ENCODE measurements around the gene BCL2L1. TPM values are rescaled to one million over a fixed set of nuclear protein-coding genes. Genes with fewer than 3 reads are reported as not detected.
A peak's percentile ranks its signal among the peaks of the same experiment; 100 is the strongest.

The BCL2L1 gene
- total RNA-seq, 2 donors from 2014 or later = 60.3 to 89.5 TPM

DNA sequence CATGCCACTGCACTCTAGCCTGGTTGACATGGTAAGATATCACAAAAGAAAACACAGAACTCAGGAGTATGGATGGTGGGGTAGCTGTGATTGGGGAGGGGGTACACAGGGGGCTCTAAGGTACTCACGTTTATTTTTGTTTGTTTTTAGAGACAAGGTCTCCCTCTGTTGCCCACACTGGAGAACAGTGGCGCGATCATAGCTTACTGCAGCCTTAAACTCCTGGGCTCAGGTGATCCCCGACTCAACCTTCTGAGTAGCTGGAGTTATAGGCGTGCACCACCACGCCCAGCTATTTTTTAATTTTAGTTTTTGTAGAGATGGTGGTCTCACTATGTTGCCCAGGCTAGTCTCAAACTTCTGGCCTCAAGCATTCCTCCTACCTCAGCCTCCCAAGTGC, 29.3 kb downstream of the BCL2L1 start:
- Histone ChIP-seq H3K4me3 (ENCODE audit: low read length) (no peak overlapping the region), H3K4me1 (ENCODE audit: control insufficient read depth, insufficient read depth, low read length) (peaks cover 7% of the 10 kb centered on the region), H3K27me3 (ENCODE audit: control insufficient read depth, insufficient read depth, low read length, poor library complexity, severe bottlenecking) (no peaks in the 10 kb centered on the region), H3K27ac (ENCODE audit: low read depth, low read length) (no peak overlapping the region), H3K36me3 (ENCODE audit: control insufficient read depth, insufficient read depth, low read length) (peaks cover 27% of the 10 kb centered on the region), H3K9me3 (ENCODE audit: control insufficient read depth, low read length) (no peaks in the 10 kb centered on the region), H3K9ac (ENCODE audit: extremely low read depth, low read length, poor library complexity, severe bottlenecking) (no peak overlapping the region)
- Mint-ChIP-seq H3K27me3 (ENCODE audit: insufficient read depth) (no peaks in the 10 kb centered on the region), H3K9me3 (no peaks in the 10 kb centered on the region), H3K27ac (peak overlapping the region; percentile 71), H3K4me3 (no peak overlapping the region), H3K36me3 (ENCODE audit: low read depth) (peaks cover 49% of the 10 kb centered on the region), H3K4me1 (peaks cover 46% of the 10 kb centered on the region)
- TF ChIP-seq, protein P1, sequence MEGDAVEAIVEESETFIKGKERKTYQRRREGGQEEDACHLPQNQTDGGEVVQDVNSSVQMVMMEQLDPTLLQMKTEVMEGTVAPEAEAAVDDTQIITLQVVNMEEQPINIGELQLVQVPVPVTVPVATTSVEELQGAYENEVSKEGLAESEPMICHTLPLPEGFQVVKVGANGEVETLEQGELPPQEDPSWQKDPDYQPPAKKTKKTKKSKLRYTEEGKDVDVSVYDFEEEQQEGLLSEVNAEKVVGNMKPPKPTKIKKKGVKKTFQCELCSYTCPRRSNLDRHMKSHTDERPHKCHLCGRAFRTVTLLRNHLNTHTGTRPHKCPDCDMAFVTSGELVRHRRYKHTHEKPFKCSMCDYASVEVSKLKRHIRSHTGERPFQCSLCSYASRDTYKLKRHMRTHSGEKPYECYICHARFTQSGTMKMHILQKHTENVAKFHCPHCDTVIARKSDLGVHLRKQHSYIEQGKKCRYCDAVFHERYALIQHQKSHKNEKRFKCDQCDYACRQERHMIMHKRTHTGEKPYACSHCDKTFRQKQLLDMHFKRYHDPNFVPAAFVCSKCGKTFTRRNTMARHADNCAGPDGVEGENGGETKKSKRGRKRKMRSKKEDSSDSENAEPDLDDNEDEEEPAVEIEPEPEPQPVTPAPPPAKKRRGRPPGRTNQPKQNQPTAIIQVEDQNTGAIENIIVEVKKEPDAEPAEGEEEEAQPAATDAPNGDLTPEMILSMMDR (conservative IDR thresholded peaks at IDR 0.05) = no peak
- 83 to 90% methylated on average over 1 to 6 of the region's 6 CpGs for WGBS, 2 experiments (ENCODE audit: insufficient coverage in 1 of 2, insufficient read length in 1 of 2)
- DNase-seq = no peak

DNA sequence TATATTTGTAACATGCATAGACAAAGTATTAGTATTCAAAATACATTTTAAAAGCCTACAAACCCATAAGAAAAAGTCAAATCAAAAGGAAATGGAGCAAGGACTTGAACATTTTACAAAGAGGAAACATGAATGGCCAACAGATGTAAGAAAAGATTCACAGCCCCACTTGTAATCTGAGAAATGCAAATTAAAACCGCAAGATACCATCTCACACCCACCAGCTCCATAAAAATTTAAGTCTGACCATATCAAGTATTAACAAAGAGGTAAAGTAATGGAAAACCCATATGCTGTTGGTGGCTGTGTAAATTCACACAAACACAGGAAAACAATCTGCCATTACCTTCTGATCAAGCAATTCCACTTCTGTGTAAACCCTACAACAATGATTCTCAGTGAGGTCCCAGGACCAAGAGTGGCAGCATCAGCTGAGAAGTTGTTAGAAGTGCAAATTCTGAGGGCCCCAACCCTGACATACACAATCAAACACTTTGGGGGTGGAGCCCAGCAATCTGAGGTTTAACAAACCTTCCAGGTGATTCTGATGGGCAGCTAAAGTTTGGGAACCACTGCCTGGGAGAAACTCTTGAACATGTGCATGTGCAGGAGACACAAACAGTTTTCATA, 30.9 kb downstream of the BCL2L1 start:
- WGBS, 2 experiments (ENCODE audit: insufficient coverage in 1 of 2, insufficient read length in 1 of 2) = 67% methylated on average over 1 of the region's 1 CpG; no CpG with 5 or more reads in 1 of the 2 experiments
- Mint-ChIP-seq H3K27ac (peak overlapping the region; percentile 52), H3K4me1 (peaks cover 43% of the 10 kb centered on the region), H3K9me3 (no peaks in the 10 kb centered on the region), H3K4me3 (no peak overlapping the region), H3K36me3 (ENCODE audit: low read depth) (peaks cover 53% of the 10 kb centered on the region), H3K27me3 (ENCODE audit: insufficient read depth) (no peaks in the 10 kb centered on the region)
- H3K36me3 ChIP-seq (ENCODE audit: control insufficient read depth, insufficient read depth, low read length) = peaks cover 32% of the 10 kb centered on the region
- DNase-seq = no peak
- TF ChIP-seq, protein P1 (conservative IDR thresholded peaks at IDR 0.05) = no peak
- H3K27me3 ChIP-seq (ENCODE audit: control insufficient read depth, insufficient read depth, low read length, poor library complexity, severe bottlenecking) = no peaks in the 10 kb centered on the region
- H3K27ac ChIP-seq (ENCODE audit: low read depth, low read length) = no peak overlapping the region
- no peak overlapping the region for H3K9ac ChIP-seq (ENCODE audit: extremely low read depth, low read length, poor library complexity, severe bottlenecking)
- no peak overlapping the region for H3K4me3 ChIP-seq (ENCODE audit: low read length)
- peaks cover 7% of the 10 kb centered on the region for H3K4me1 ChIP-seq (ENCODE audit: control insufficient read depth, insufficient read depth, low read length)
- no peaks in the 10 kb centered on the region for H3K9me3 ChIP-seq (ENCODE audit: control insufficient read depth, low read length)

DNA sequence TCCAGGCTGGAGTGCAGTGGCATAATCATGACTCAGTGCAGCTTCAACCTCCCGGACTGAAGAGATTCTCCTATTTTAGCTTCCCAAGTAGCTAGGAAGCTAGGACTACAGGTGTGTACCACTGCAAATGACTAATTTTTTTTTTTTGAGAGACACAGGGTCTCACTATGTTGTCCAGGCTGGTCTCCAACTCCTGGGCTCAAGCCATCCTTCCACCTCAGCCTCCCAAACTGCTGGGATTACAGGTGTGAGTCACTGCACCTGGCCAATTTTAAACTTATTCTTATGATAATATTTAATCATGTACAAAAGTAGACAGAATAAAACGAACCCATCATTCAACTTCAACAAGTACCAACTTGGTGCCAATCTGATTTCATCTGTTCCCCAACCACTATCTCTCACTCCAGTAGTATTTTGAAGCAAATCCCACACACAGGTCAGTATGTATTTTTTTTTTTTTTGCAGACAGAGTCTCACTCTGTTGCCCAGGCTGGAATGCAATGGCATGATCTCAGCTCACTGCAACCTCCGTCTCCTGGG, 32.5 kb downstream of the BCL2L1 start:
- Histone ChIP-seq H3K9ac (ENCODE audit: extremely low read depth, low read length, poor library complexity, severe bottlenecking) (no peak overlapping the region), H3K9me3 (ENCODE audit: control insufficient read depth, low read length) (no peaks in the 10 kb centered on the region), H3K27me3 (ENCODE audit: control insufficient read depth, insufficient read depth, low read length, poor library complexity, severe bottlenecking) (no peaks in the 10 kb centered on the region), H3K4me3 (ENCODE audit: low read length) (no peak overlapping the region), H3K36me3 (ENCODE audit: control insufficient read depth, insufficient read depth, low read length) (peaks cover 32% of the 10 kb centered on the region), H3K4me1 (ENCODE audit: control insufficient read depth, insufficient read depth, low read length) (peaks cover 7% of the 10 kb centered on the region), H3K27ac (ENCODE audit: low read depth, low read length) (no peak overlapping the region)
- no peak for DNase-seq
- 90 to 100% methylated on average over 3 of the region's 3 CpGs for WGBS, 2 experiments (ENCODE audit: insufficient coverage in 1 of 2, insufficient read length in 1 of 2)
- Mint-ChIP-seq H3K9me3 (no peaks in the 10 kb centered on the region), H3K36me3 (ENCODE audit: low read depth) (peaks cover 53% of the 10 kb centered on the region), H3K4me3 (no peak overlapping the region), H3K27me3 (ENCODE audit: insufficient read depth) (no peaks in the 10 kb centered on the region), H3K4me1 (peaks cover 41% of the 10 kb centered on the region), H3K27ac (no peak overlapping the region)
- TF ChIP-seq, protein P1 (conservative IDR thresholded peaks at IDR 0.05) = no peak

All from endodermal cell (in vitro differentiated cells).